ENCODE results near the gene TXNRD1. TPM values are rescaled to one million over a fixed set of nuclear protein-coding genes. Genes with fewer than 3 reads are reported as not detected.
"Not testable (repeated sequence)": the region's sequence is repeated elsewhere in the genome, so short reads cannot be mapped to it uniquely, and the experiment has no call there.

The TXNRD1 gene
- total RNA-seq, 4 donors from 2014 or later, result 76.0 to 141 (median 97.8) TPM

DNA sequence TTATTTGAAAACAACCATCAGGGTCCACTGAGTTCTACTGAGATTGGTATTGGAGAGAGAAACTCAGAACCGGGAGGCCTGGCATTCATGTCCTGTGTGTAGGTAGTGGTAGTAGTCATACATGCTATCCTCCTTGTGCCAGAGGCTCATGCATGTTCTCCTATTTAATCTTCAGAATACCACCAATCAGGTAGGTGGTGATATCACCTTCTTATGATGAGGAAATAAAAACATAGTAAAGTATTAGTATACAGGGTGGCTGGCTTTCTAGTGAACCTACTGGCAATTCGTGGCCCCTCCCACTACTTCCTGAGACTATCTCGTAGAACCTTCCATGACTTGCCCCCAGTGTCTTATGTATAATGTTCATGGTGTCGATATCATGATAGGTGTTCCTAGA is 47.4 kb downstream of the TXNRD1 start:
- DNase-seq, result no peak
- H3K27ac ChIP-seq, result no peak overlapping the region
- intact Hi-C loops (cut with DNase I; ENCODE audit: low total_unique reads), result no loop called here
- TF ChIP-seq, protein P1, sequence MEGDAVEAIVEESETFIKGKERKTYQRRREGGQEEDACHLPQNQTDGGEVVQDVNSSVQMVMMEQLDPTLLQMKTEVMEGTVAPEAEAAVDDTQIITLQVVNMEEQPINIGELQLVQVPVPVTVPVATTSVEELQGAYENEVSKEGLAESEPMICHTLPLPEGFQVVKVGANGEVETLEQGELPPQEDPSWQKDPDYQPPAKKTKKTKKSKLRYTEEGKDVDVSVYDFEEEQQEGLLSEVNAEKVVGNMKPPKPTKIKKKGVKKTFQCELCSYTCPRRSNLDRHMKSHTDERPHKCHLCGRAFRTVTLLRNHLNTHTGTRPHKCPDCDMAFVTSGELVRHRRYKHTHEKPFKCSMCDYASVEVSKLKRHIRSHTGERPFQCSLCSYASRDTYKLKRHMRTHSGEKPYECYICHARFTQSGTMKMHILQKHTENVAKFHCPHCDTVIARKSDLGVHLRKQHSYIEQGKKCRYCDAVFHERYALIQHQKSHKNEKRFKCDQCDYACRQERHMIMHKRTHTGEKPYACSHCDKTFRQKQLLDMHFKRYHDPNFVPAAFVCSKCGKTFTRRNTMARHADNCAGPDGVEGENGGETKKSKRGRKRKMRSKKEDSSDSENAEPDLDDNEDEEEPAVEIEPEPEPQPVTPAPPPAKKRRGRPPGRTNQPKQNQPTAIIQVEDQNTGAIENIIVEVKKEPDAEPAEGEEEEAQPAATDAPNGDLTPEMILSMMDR (IDR thresholded peaks at IDR 0.05), result no peak
- TF ChIP-seq POLR2A (IDR thresholded peaks at IDR 0.05), result no peak
- H3K36me3 ChIP-seq, result no peaks in the 10 kb centered on the region
- no peaks in the 10 kb centered on the region for H3K4me1 ChIP-seq
- no peaks in the 10 kb centered on the region for H3K27me3 ChIP-seq
- H3K9me3 ChIP-seq, result no peaks in the 10 kb centered on the region
- no peak overlapping the region for H3K4me3 ChIP-seq

DNA sequence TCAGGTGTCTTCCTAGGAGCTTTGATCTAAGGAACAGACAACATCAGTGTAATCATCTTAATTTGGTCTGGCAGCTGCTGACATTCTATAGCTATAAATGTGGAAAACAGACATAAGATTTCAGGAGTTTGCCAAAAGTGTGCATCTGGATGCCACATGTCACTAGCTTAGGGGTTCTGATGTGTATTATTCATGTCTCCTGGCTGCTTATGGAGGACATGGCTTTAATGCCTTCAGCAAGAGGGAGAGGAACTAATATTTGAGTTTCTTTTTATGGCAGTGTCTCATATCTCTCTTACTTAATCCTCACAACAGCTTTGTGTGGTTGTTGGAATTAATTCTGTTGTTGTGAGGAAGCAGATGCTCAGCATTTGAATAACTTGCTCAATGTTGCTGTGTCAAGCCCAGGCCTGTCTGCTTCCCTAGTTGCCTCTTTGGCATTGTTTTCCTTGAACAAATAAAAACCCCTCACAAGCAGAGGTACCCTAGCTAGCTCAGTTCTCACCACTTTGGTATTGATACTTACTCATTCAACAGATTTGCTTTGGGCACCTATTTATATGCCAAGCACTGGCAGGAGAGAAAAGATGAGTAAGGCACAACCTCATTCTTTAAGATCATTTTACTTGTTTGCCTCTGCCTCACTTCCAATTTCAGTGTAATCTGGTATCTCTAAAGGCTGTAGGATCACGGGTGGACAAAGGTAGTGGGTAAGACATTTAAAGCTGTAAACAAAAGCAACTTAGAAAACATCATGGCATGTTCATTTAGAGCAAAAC is 48.2 kb downstream of the TXNRD1 start:
- Histone ChIP-seq H3K27me3 (no peaks in the 10 kb centered on the region), H3K36me3 (no peaks in the 10 kb centered on the region), H3K4me1 (no peaks in the 10 kb centered on the region), H3K27ac (no peak overlapping the region), H3K4me3 (no peak overlapping the region), H3K9me3 (no peaks in the 10 kb centered on the region)
- DNase-seq, result no peak
- TF ChIP-seq, protein P1 (IDR thresholded peaks at IDR 0.05), result no peak
- TF ChIP-seq POLR2A (IDR thresholded peaks at IDR 0.05), result no peak
- intact Hi-C loops (cut with DNase I; ENCODE audit: low total_unique reads), result no loop called here

DNA sequence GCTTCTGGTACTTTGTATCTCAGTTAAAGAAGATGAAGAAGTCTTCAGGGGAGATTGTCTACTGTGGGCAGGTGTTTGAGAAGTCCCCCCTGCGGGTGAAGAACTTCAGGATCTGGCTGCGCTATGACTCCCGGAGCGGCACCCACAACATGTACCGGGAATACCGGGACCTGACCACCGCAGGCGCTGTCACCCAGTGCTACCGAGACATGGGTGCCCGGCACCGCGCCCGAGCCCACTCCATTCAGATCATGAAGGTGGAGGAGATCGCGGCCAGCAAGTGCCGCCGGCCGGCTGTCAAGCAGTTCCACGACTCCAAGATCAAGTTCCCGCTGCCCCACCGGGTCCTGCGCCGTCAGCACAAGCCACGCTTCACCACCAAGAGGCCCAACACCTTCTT is 49.9 kb downstream of the TXNRD1 start:
- H3K36me3 ChIP-seq; H3K4me1 ChIP-seq; H3K27ac ChIP-seq; DNase-seq; H3K27me3 ChIP-seq; H3K4me3 ChIP-seq; intact Hi-C loops (cut with DNase I; ENCODE audit: low total_unique reads); H3K9me3 ChIP-seq: not testable (repeated sequence)

DNA sequence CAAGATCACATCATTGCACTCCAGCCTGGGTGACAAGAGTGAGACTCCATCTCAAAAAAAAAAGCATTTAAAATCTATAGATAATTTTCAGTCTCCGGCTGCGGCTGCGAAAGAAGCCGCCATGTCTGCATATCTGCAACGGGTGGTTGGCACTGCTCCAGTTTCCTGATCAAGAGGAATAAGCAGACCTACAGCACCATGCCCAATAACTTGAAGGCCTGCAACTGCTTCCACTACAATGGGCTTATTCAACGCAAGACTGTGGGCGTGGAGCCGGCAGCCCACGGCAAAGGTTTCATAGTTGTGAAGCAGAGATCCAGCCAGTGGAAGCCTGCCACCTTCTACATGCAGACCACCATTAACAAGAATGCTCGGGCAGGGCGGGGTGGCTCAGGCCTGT is 57.4 kb downstream of the TXNRD1 start:
- no peak overlapping the region for H3K4me3 ChIP-seq
- no peaks in the 10 kb centered on the region for H3K9me3 ChIP-seq
- intact Hi-C loops (cut with DNase I; ENCODE audit: low total_unique reads), result no loop called here
- no peaks in the 10 kb centered on the region for H3K4me1 ChIP-seq
- H3K27me3 ChIP-seq, result no peaks in the 10 kb centered on the region
- no peak for DNase-seq
- no peak for TF ChIP-seq POLR2A (IDR thresholded peaks at IDR 0.05)
- TF ChIP-seq, protein P1 (IDR thresholded peaks at IDR 0.05), result no peak
- no peaks in the 10 kb centered on the region for H3K36me3 ChIP-seq
- H3K27ac ChIP-seq, result no peak overlapping the region

DNA sequence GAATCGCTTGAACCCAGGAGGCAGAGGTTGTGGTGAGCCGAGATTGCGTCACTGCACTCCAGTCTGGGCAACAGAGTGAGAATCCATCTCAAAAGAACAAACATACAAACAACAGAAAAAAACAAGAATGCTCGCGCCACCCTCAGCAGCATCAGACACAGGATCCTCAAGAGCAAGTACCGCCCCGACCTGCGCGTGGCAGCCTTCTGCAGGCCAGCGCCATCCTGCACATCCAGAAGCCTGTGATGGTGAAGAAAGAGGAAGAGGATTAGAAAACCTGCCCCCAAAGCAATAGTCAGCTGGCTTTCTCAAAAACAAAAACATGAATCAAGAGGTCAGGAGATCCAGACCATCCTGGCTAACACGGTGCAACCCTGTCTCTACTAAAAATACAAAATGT is 57.9 kb downstream of the TXNRD1 start:
- no peaks in the 10 kb centered on the region for H3K9me3 ChIP-seq
- H3K4me1 ChIP-seq, result no peaks in the 10 kb centered on the region
- no peaks in the 10 kb centered on the region for H3K36me3 ChIP-seq
- intact Hi-C loops (cut with DNase I; ENCODE audit: low total_unique reads), result no loop called here
- H3K27me3 ChIP-seq, result no peaks in the 10 kb centered on the region
- TF ChIP-seq, protein P1 (IDR thresholded peaks at IDR 0.05), result no peak
- TF ChIP-seq POLR2A (IDR thresholded peaks at IDR 0.05), result no peak
- H3K27ac ChIP-seq, result no peak overlapping the region
- no peak overlapping the region for H3K4me3 ChIP-seq
- DNase-seq, result no peak

All from uterus (tissue), 4 donors.